GM20431 (cell line): Measurements from ENCODE around the gene EFCAB9.
"Not testable (repeated sequence)": the region's sequence is repeated elsewhere in the genome, so short reads cannot be mapped to it uniquely, and the experiment has no call there.

Source experiments
- in situ Hi-C: fragments of 300-500 bp; cut with MseI, MboI; formaldehyde crosslinking; loops from one replicate; pipeline ENCODE4 v1.15.0; 2020; ENCODE audit warnings: low sequenced_read_pairs; ENCODE audit not compliant: unreplicated experiment

The EFCAB9 gene

DNA sequence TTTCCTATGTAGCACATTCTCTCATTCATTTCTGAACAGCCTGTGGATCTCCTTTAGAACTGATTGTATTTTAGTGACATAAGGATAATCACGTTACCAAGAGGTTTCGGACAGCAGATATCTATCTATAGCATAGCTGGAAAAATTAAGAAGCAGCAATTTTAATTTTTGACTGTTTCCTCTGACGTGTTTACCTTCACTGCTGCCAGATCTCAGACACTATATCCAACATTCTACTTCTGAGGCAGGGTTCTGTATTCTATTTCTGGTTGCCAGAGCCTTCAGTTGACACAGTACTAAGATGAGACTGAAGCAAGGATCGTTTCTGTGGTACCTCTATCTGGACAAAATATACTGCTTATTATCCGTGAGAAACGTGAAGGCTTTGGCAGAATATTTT is at the start of gene EFCAB9:
EFCAB9 (plus strand) TSS at position 301 of the 400 bp plus-strand sequence; CDS start at position 302, 1 bp downstream.
- in situ Hi-C loops = no loop called here

DNA sequence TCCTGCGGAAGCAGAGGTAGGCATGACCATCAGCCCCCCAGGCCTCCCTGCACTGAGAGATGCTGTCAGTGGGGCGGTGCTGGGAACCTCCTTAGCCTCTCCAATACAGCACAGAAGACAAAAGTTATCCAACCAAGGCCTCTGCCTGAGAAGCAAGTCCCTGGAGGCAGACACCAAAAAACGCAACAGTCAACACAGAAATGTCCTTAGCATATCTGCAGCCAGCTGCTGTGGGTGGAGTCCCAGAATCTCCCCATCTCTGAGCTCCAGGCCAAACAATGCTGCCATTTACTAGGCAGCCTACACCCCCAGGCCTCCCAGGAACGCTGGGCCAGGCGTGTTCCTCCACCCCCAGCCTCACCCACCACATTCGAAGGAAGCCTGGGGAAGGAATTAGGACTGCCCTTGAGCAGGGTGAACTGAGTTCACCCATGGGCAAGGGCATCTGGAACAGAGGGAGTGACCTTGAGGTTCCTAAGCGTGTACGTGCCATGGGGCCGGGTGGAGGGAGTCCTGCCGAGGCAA is 49.6 kb upstream of the EFCAB9 start:
- in situ Hi-C loops = no loop called here

DNA sequence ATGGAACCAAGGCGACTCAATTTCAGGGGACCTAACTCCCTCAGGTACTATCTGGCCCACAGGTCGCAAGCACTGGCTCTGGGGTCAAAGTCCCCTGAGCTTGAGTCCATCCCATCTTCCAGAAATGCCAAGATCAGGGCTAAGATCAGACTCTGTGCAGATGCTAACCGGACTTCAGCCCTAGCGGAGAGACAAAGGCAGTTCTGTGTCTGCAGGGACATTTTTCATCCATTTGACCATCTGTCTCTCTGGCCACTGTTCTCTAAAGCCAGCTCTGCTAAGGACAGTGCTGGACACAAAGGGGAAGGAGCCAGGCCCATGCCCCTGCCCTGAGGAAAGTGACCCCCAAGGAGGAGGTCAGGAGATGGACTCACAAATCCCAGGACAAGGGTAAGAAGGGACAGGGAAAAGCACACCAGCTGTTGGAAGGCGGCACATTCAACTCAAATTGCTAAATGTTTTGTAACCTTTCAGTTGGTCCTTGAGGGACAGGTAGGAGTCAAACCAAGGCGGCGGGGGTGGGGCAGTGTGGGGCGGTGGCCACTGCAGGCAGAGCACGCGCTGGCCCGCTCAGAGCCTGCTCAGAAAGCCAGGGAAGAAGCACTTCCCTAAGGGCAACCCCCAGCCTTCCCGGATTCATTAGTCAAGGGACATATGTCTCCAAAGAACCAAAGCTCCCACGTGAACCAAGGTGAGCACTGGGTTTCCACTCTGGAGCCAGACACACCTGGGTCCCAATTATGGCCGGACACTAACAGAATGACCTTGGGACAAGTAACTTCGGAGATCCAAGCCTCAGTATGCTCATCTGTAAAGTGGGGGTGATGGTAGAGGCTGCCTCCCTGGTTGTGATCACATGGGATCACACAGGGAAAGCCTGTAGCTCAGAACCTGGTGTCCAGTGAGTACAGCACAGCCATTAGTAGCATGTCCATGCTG is 48.8 kb upstream of the EFCAB9 start:
- in situ Hi-C loops = no loop called here

DNA sequence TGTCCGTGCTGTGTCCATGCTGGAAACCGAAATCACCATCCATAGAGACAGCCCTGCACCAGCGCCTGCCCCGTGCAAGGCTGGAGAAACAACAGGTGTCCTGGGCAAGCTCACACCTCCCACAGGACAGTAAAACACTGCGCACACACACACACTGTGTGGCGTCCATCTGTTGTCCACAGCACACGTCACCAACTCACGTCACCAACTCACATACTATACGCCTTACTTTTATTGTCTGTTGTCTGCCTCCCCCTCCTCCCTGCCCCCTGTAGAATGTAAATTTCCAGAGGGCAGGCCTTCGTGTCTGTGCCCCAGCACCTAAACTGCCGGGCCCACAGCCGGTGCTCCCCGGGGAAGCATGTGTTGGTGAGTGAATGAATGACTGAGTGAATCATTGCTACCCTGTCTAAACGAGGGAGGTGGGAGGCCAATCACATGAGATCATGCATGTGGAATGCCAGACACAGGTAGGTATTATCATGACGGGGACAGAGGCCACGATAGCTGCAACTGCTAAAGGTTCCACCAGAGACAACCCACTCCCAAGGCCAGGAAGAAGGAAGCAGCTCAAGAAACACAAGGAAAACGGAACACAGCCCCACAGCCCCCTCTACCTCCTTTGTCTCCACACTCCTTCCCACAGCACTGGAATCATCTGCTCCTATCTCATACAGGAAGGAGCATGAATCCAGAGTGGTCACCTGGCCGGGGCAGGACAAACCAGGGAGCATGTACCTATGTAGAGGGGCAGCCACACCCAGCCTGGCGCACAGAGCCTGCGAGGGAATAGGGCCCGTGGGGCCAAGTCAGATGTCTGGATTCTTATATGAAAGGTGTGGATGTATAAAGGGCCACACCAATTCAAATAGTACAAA is 47.9 kb upstream of the EFCAB9 start:
- in situ Hi-C loops = no loop called here

DNA sequence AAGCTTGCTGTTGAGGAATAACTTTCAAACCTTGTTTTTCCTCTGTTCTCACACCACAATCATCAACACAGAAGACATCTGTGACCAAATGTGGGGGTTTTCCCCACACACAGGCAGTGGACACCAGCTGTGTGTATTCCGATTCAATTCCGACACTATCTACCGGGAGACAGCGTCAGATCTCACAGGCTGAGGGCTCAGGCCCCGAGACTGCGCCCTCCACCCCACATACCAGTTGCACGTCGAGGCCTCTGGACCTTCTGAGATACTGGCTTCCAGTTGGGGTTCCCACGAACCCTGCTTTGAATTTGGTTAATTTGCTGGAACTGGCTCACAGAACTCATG is 47.3 kb upstream of the EFCAB9 start:
- in situ Hi-C loops = no loop called here

DNA sequence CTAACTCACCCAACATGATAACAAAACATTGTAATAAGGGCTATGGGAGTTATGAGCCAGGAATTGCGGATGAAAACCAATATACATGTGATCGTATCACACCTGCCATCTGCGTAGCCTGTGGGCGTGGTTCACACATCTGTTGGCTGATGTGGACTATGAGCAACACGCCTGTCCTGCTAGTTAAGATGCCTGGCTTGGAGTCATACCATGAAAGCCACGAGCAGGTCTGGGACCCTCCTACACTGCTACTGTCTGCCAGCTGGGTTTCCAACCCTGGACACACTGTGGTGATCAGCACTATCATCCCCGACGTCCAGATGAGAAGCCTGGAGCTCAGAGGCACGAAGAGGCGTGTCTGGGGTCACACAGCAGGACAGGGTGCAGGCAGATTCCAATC is 46.1 kb upstream of the EFCAB9 start:
- in situ Hi-C loops = no loop called here

DNA sequence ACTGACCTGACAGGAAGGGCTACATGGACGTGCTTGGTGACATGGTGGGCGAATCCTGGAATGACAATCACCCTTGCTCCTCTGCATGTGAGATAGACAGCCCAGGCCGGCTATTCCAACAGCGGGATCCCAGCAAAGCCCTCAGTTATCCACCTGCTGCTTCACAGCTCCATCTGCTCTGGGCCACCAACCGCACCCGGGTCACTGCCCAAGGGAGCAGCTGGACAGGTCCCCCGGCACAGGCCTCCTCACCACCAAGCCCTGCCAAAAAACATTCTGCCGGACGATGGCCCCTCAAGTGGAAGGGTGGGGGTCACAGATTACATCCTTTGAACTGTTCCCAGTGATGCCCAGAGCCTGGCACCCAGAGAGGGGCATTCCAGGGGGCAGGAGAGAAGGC is 45.6 kb upstream of the EFCAB9 start:
- in situ Hi-C loops = no loop called here

DNA sequence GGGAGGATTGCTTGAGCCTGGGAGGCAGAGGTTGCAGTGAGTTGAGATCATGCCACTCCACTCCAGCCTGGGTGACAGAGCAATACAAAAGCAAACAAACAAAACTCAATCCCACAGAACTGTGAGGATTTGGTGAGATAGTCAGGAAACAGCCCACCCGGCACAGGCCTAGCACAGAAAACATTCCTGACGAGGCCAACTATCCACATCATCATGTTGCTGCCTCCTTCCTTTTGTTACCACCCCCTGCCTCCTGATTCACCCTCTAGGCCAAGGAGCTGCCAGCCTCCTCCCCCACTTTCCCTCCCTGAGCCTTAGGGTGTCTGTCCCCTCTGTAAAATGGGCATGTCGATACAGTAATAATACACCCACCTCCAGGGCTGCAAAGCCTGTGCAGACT is 44.9 kb upstream of the EFCAB9 start:
- in situ Hi-C loops = no loop called here

DNA sequence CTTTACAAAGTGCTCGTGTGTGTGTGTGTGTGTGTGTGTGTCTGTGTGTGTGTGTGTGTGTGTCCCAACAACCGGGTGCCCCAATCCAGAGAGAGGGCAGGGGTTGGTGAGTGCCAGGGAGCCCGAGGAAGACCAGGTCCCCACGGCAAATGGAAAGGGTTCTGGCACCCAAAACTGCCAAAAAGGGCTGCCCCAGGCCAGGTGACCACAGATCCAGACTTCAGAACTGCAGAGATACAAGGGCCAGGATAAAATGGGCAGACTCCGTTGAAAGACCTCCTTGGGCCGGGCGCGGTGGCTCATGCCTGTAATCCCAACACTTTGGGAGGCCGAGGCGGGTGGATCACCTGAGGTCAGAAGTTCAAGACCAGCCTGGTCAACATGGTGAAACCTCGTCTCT is 44.5 kb upstream of the EFCAB9 start:
- in situ Hi-C loops = not testable (repeated sequence)

DNA sequence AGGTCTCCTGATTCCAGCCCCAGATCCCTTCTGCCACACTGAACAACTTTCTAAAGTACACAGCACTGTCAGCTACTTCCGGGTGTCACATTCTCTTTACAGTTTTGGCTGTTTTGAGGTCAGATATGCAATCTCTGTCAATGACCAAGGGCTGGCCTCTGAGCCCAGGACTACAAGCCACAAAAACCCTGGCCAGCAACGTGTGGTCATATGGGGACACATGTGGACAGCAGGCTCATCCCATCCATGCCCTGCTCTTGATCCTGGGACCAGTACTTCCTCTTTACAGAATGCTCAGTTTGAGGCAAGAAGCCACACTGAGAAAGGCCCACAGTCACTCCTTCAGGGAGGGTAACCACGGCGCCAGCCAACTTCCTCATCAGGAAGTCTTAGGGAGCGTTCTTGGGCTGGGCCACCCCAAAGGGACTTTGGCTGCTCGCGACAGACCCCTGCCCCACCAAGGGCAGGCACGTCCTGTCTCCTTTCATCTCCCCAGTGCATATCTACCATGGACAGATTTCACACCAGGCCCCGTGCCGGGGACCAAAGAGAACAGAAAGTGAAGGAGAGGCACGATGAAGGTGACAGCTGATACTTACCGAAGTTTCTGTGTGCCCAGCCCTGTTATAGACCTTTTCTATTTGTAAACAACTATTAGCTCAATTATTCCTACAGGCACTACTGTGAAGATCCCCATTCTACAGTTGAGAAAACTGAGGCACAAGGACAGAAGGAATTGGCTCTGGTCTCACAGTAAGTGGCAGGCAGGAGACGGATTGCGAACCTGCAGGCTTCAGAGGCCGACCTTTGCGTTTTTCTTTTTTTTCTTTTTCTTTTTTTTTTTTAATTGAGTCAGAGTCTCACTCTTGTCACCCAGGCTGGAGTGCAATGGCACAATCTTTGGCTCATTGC is 43.2 kb upstream of the EFCAB9 start:
- in situ Hi-C loops = no loop called here

DNA sequence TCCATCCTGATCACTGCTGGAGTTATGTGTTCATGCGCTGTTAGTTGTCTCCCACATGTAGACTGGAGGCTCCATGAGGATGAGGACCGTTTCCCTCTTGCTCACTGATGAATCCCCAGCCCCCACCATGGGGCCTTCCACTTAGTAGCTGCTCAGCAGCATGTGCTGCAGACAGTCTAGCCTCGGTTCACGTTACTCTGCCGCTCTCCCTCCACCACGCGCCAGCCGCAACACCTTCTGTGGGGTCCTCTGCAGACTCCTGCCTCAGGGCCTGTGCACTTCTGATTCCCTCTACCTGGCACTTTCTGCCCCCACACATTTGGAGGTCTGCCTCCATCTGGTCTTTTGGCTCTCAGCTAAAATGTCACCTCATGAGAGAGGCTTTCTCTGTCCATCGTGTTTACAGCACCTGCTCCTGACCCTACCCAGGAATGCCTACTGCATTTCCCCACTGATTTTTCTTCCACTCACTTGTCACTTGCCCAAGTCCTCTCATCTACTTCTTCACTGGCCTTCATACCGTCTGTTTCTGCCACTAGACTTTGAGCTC is 42.2 kb upstream of the EFCAB9 start:
- in situ Hi-C loops = no loop called here

DNA sequence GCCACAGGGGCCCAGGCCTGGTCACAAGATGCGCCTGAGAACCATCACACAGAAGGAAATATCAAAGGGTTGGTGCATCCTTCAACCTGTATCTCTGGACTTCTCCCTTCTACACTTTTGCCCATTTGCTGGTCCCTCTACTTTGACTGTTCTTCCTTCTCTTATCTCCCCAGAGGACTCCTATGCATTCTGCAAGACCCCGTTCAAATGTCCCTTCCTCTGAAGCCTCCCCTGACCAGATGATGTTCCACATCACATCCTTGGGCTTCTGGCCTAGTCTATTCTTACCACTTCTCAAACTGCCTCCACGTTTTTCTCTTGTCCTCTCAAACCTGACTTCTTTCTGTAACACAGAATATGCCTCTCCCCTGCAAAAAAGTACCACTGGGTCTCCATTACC is 40.3 kb upstream of the EFCAB9 start:
- in situ Hi-C loops = no loop called here

DNA sequence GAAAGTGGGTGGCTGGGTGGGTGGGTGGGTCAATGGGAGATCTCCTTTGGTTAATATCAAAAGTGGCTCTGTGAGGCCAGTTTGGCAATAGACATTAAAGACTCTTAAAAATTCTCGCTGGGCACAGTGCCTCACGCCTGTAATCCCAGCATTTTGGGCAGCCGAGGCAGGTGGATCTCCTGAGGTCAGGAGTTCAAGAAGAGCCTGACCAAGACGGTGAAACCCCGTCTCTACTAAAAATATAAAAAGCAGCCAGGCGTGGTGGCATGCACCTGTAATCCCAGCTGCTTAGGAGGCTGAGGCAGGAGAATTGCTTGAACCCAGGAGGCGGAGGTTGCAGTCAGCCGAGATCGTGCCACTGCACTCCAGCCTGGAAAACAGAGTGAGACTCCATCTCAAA is 38.9 kb upstream of the EFCAB9 start:
- in situ Hi-C loops = not testable (repeated sequence)

DNA sequence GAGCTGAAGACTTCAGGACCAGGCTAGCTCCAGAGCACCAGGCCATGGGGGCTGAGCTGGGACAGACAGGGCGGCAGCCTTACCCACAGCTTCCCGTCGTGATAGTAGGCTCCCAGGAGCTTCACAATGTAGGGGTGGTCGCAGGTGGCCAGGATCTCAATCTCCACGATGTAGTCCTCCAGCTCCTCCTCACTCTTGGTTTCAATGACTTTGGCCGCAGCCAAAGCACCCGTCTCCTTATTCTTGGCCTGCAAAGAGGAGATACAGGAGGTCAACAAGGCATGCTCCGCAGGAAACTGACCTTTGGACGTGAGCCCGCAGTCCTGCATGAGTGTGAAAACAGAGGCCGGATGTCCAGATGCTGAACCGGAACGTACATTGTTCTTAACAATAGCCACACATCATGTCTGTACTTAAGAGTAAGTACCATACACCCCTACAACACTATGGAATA is 37.4 kb upstream of the EFCAB9 start:
- in situ Hi-C loops = no loop called here

DNA sequence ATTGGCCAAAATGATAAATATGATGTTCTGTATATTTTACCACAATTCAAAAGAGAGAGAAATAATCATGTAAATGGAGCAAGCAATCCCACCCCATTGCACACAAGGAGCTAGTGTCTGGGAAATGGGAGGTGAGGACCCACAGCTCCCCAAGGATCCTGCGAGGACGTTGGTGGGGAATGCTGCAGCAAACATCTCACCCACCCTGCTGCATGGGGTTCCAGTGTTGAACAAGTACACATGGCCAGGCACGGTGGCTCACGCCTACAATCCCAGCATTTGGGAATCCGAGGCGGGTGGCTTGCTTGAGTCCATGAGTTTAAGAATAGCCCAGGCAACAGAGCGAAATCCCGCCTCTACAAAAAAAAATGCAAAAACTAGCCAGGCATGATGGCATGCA is 35.0 kb upstream of the EFCAB9 start:
- in situ Hi-C loops = no loop called here

DNA sequence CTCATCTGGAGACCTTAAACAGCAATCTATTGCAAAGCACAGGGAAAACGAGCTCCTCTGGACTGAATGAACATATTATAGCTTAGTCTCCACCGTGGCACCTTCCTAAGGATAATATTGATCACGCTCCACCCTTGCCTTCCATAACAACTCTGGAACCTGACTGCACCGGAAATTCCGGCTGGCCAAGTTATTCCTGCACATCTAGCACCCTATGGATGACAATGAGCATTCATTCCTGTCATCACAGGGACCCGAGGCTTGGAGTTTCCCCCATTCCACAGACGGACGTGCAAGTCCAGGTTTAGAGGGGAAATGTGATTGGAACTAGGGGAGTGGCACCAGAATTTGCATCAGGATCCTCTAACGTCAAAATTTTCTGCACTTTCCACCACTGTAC is 33.5 kb upstream of the EFCAB9 start:
- in situ Hi-C loops = no loop called here

DNA sequence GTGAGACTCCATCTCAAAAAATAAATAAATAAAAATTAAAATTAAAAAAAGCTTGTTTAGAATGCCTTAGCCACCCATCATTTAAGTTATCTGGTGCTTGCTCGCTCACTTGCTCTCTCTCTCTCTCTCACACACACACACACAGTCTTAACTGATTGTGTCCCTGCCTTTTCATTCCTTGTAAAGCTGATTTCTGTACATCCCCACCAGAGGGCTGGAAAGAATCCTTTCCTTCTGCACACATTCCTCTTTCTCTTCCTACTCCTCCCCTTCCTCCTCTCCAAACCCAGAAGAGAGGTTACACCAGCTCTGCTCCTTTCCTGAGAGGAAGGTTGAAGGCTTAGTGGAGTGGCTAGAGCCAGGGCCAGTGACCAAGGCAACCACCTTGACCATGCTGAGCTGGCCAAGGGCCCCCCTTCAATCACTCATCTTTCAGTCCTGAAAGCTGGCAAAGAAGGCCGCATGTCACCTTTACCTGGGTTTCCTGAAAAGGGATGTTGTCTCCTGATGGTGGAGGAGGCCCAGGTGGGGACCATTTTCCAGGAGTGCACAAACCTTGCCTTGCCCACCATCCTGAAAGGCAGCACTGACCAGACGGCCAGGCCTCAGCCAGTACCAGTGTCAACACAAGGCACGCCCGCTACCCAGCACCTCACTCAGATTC is 31.5 kb upstream of the EFCAB9 start:
- in situ Hi-C loops = no loop called here

DNA sequence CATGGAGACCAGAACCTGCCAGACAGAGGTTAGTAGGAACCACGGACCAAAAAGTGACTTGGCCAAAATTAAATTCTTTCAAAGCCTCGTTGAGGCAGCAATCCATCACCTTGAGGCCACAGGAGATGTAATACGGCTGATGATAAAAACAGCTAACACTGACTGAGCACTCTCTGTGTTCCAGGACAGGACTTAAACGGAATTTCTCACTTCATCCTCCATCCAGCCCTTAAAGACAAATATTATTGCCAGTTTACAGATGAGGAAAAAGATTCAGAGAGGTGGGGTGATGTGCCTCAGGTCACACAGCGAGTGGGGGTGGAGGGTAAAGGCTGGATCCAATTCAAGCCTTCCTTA is 31.0 kb upstream of the EFCAB9 start:
- in situ Hi-C loops = no loop called here

DNA sequence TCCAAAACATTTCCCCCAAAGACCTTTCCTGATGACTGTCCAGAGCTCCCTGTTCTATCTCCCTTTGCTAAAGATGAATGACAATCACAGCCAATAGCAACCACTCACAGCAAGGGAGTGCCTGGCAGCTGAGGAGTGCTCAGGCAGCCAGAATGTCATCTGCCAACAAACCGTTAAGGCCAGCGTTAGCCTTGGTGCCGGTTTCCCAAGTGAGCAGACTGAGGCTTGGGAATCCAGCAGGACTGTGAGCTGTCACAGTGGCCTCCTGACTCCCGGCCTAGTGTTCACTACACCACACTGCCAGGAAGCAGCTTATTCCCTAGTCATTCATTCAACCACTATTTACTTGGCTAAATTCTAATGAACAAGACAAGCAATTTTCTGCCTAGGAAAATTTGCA is 30.6 kb upstream of the EFCAB9 start:
- in situ Hi-C loops = no loop called here
